Caco-2 (cell line): ENCODE measurements around the gene PTPRN2. TPM values are rescaled to one million over a fixed set of nuclear protein-coding genes. Genes with fewer than 3 reads are reported as not detected.

Experiments used
- BruUV-seq: library from RNA; stranded (reverse); fragments of 400-500 nt; replicated peaks from 2 replicates; lab custom pipeline; 2021; lab: Mats Ljungman, UMichigan
- CTCF ChIA-PET: fragments of 300-600 bp; sonication (Branson Sonifier 250); formaldehyde crosslinking; loops from one replicate; lab custom pipeline; 2022; ENCODE audit warnings: antibody characterized with exemption; lab: Charles Lee
- POLR2A ChIA-PET: fragments of 300-600 bp; sonication (Branson Sonifier 250); formaldehyde crosslinking; loops from one replicate; lab custom pipeline; 2022; ENCODE audit warnings: antibody characterized with exemption; lab: Charles Lee
- DNase-seq, 2 experiments: peaks; one replicate each; pipeline versions ENCODE4 v3.0.0 to v3.0.0-alpha.2; 2020 to 2022
- H3K27me3 ChIP-seq: replicated peaks from 2 replicates; pipeline ENCODE4 v1.6.0; 2011; ENCODE audit warnings: low read length; ENCODE audit not compliant: control insufficient read depth, insufficient read depth
- H3K36me3 ChIP-seq: 2 replicates; pipeline ENCODE4 v1.5.1; 2011; ENCODE audit warnings: low read length; ENCODE audit not compliant: control insufficient read depth, insufficient read depth
- H3K4me1 ChIP-seq: fragments of 250-450 bp; sonication (Bioruptor Pico); 2 replicates; pipeline ENCODE4 v1.5.1; 2020; ENCODE audit warnings: mild to moderate bottlenecking
- H3K4me3 ChIP-seq: 2 replicates; pipeline ENCODE4 v1.5.1; 2011; ENCODE audit warnings: low read depth, mild to moderate bottlenecking, control low read depth, low read length
- H3K9me3 ChIP-seq: fragments of 250-450 bp; sonication (Bioruptor Pico); 2 replicates; pipeline ENCODE4 v1.5.1; 2020; ENCODE audit warnings: mild to moderate bottlenecking, moderate library complexity
- H3K27ac Mint-ChIP-seq: one replicate; pipeline ENCODE4 v1.8.0; 2022; ENCODE audit warnings: mixed read lengths; ENCODE audit not compliant: unreplicated experiment
- H3K27me3 Mint-ChIP-seq: one replicate; pipeline ENCODE4 v1.8.0; 2022; ENCODE audit warnings: mixed read lengths; ENCODE audit not compliant: insufficient read depth, unreplicated experiment
- H3K36me3 Mint-ChIP-seq: one replicate; pipeline ENCODE4 v1.8.0; 2022; ENCODE audit warnings: mild to moderate bottlenecking, mixed read lengths; ENCODE audit not compliant: insufficient read depth, unreplicated experiment
- H3K4me1 Mint-ChIP-seq: one replicate; pipeline ENCODE4 v1.8.0; 2022; ENCODE audit warnings: low read depth, mixed read lengths; ENCODE audit not compliant: unreplicated experiment
- H3K4me3 Mint-ChIP-seq: one replicate; pipeline ENCODE4 v1.8.0; 2022; ENCODE audit warnings: mild to moderate bottlenecking, moderate library complexity, mixed read lengths; ENCODE audit not compliant: unreplicated experiment
- H3K9me3 Mint-ChIP-seq: one replicate; pipeline ENCODE4 v1.8.0; 2022; ENCODE audit warnings: mixed read lengths; ENCODE audit not compliant: unreplicated experiment
- intact Hi-C: fragments of 100-400 bp; cut with micrococcal nuclease; formaldehyde crosslinking; loops from one replicate; pipeline ENCODE4 v1.10.0; 2022; ENCODE audit not compliant: unreplicated experiment
- total RNA-seq: library from RNA; stranded (reverse); gene quantifications from 2 replicates; pipeline ENCODE4 v1.2.3, GENCODE V29; 2022
- TF ChIP-seq, protein P1 (sequence below), 2 experiments: fragments of 200-600 bp in 1 of 2; IDR thresholded peaks; 1 replicate in 1 of 2; 2 replicates in 1 of 2; pipeline versions ENCODE4 v1.5.1 to v1.8.0; 2011 to 2022; ENCODE audit warnings: antibody characterized with exemption in 1 of 2, control low read depth in 1 of 2, inconsistent platforms in 1 of 2, low read depth in 1 of 2, low read length in 1 of 2, mild to moderate bottlenecking in 1 of 2, moderate library complexity in 1 of 2; ENCODE audit not compliant: insufficient read depth in 1 of 2, severe bottlenecking in 1 of 2, unreplicated experiment in 1 of 2

Gene PTPRN2
- total RNA-seq, 1 experiment from 2014 or later: 1.4 TPM

DNA sequence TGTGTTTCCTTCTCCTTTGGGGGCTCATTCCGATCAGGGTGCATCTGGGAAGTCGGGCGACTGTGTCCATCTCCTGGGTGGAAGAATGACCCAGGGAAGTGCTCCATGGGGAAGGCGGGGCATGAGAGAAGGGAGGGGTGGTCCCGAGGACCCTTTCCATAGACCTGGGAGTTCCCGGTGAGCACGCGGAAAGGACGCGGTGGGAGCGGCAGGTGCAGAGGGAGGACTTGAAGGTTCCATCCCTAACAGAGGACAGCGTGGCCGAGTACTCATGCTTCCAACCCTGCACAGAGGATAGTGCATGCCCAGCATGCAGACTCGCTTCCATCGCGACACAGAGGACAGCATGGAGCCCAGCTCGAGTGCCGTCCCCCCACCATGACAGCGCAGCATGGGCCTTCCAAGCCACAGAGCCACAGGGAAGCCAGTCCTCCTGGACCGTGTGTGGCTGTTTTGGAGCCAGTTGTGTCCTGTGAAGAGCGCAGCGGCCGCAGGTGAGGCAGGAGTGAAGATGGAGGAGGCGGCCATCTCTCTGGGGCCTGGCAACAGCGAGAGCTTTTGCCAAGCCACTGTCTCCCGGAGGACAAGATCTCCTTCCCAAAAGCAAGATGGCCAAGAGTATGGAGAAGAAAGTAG is 969.4 kb downstream of the PTPRN2 start:
- H3K9me3 ChIP-seq: no peaks in the 10 kb centered on the region

DNA sequence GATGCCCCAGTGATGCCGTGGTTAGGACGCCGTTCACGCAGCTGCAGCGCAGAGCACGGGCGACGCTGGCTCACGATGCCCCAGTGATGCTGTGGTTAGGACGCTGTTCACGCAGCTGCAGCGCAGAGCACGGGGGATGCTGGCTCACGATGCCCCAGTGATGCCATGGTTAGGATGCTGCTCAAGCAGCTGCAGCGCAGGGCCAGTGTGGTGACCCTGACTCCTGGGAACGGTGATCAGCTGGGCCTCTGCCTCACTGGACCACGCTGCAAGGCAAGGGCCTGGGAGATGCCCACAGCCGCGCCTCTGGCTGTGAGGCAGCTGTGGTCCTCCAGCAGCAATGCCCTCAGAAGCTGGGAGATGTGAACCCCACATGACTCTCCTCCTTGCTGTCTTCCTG is 970.2 kb downstream of the PTPRN2 start:
- TF ChIP-seq, protein P1, sequence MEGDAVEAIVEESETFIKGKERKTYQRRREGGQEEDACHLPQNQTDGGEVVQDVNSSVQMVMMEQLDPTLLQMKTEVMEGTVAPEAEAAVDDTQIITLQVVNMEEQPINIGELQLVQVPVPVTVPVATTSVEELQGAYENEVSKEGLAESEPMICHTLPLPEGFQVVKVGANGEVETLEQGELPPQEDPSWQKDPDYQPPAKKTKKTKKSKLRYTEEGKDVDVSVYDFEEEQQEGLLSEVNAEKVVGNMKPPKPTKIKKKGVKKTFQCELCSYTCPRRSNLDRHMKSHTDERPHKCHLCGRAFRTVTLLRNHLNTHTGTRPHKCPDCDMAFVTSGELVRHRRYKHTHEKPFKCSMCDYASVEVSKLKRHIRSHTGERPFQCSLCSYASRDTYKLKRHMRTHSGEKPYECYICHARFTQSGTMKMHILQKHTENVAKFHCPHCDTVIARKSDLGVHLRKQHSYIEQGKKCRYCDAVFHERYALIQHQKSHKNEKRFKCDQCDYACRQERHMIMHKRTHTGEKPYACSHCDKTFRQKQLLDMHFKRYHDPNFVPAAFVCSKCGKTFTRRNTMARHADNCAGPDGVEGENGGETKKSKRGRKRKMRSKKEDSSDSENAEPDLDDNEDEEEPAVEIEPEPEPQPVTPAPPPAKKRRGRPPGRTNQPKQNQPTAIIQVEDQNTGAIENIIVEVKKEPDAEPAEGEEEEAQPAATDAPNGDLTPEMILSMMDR (IDR thresholded peaks at IDR 0.05; ENCODE audit: insufficient read depth in 1 of 2, low read depth in 1 of 2, low read length in 1 of 2, severe bottlenecking in 1 of 2, unreplicated experiment in 1 of 2): no peak
- no peak overlapping the region for H3K27ac Mint-ChIP-seq
- BruUV-seq: no TSS peak
- intact Hi-C loops: no loop called here
- POLR2A ChIA-PET: no interaction called here
- no peaks in the 10 kb centered on the region for H3K9me3 Mint-ChIP-seq
- Histone ChIP-seq H3K9me3 (no peaks in the 10 kb centered on the region), H3K4me3 (no peak overlapping the region), H3K27me3 (no peaks in the 10 kb centered on the region), H3K4me1 (peaks cover 2% of the 10 kb centered on the region), H3K36me3 (no peaks in the 10 kb centered on the region)
- no peak for DNase-seq
- H3K4me1 Mint-ChIP-seq: peaks cover 10% of the 10 kb centered on the region
- H3K4me3 Mint-ChIP-seq: no peak overlapping the region
- CTCF ChIA-PET: no interaction called here
- no peaks in the 10 kb centered on the region for H3K36me3 Mint-ChIP-seq
- H3K27me3 Mint-ChIP-seq: peaks cover 5% of the 10 kb centered on the region

More for the DNA sequence above, 969.4 kb downstream of the PTPRN2 start:
- no peak overlapping the region for H3K4me3 ChIP-seq
- no peak overlapping the region for H3K4me3 Mint-ChIP-seq
- H3K9me3 Mint-ChIP-seq: no peaks in the 10 kb centered on the region
- H3K36me3 ChIP-seq: no peaks in the 10 kb centered on the region
- H3K27ac Mint-ChIP-seq: no peak overlapping the region
- BruUV-seq: no TSS peak
- no peaks in the 10 kb centered on the region for H3K36me3 Mint-ChIP-seq
- intact Hi-C loops: no loop called here
- H3K27me3 ChIP-seq: no peaks in the 10 kb centered on the region
- H3K4me1 Mint-ChIP-seq: peaks cover 9% of the 10 kb centered on the region
- POLR2A ChIA-PET: no interaction called here
- CTCF ChIA-PET: no interaction called here
- H3K4me1 ChIP-seq: no peaks in the 10 kb centered on the region; the same call in 1 of the 2 replicates
- TF ChIP-seq, protein P1 (IDR thresholded peaks at IDR 0.05; ENCODE audit: insufficient read depth in 1 of 2, low read depth in 1 of 2, low read length in 1 of 2, severe bottlenecking in 1 of 2, unreplicated experiment in 1 of 2): no peak
- no peak for DNase-seq
- H3K27me3 Mint-ChIP-seq: peaks cover 5% of the 10 kb centered on the region

DNA sequence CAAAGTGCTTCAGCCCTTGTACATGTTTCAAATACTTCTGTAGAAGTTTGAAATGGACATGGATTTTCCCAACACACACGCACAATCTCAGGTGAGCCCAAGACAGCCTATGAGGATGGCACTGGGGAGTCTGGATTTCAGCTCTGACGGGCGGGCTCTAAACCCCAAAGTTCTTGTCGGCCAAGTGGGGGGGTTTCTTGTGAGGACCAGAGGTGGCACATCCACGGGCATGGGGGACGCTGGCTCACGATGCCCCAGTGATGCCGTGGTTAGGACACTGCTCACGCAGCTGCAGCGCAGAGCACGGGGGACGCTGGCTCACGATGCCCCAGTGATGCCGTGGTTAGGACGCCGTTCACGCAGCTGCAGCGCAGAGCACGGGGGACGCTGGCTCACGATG is 970.7 kb downstream of the PTPRN2 start:
- Mint-ChIP-seq H3K4me3 (no peak overlapping the region), H3K9me3 (no peaks in the 10 kb centered on the region), H3K36me3 (no peaks in the 10 kb centered on the region), H3K27ac (no peak overlapping the region), H3K27me3 (peaks cover 5% of the 10 kb centered on the region), H3K4me1 (peaks cover 14% of the 10 kb centered on the region)
- ChIA-PET POLR2A (no interaction called here), CTCF (no interaction called here)
- intact Hi-C loops: no loop called here
- TF ChIP-seq, protein P1 (IDR thresholded peaks at IDR 0.05; ENCODE audit: insufficient read depth in 1 of 2, low read depth in 1 of 2, low read length in 1 of 2, severe bottlenecking in 1 of 2, unreplicated experiment in 1 of 2): no peak
- H3K36me3 ChIP-seq: no peaks in the 10 kb centered on the region
- H3K27me3 ChIP-seq: no peaks in the 10 kb centered on the region
- H3K4me3 ChIP-seq: no peak overlapping the region
- no peaks in the 10 kb centered on the region for H3K9me3 ChIP-seq
- no TSS peak for BruUV-seq
- peaks cover 6% of the 10 kb centered on the region for H3K4me1 ChIP-seq
- DNase-seq: no peak
